Right hindlimb (tissue), 1 donor: ENCODE data around the gene MND1.
A peak's percentile ranks its signal among the peaks of the same experiment; 100 is the strongest.

ENCODE experiments used
- DNase-seq: peaks from one replicate; pipeline ENCODE4 v3.0.0-alpha.2; 2018

Gene MND1

GRCh38 chr4:153347117-153347516, 2.6 kb downstream of the MND1 start:
- no peak for DNase-seq

- no peak for DNase-seq
Measured at GRCh38 chr4:153348006-153348405, 3.5 kb downstream of the MND1 start.

GRCh38 chr4:153349206-153349805, 4.8 kb downstream of the MND1 start:
- no peak for DNase-seq

- no peak for DNase-seq
Measured at GRCh38 chr4:153362184-153362583, 17.7 kb downstream of the MND1 start.

GRCh38 chr4:153364061-153364460, 19.6 kb downstream of the MND1 start:
- DNase-seq, result no peak

GRCh38 chr4:153365003-153365402, 20.5 kb downstream of the MND1 start:
- no peak for DNase-seq

GRCh38 chr4:153366486-153366885, 22.0 kb downstream of the MND1 start:
- DNase-seq, result no peak

- no peak for DNase-seq
Measured at GRCh38 chr4:153367092-153367491, 22.6 kb downstream of the MND1 start.

GRCh38 chr4:153369021-153369420, 24.5 kb downstream of the MND1 start:
- DNase-seq, result no peak

- DNase-seq, result no peak
Measured at GRCh38 chr4:153371701-153372234, 27.3 kb downstream of the MND1 start.

GRCh38 chr4:153372967-153373562, 28.6 kb downstream of the MND1 start:
- DNase-seq, result no peak

GRCh38 chr4:153374442-153374841, 30.0 kb downstream of the MND1 start:
- DNase-seq, result no peak

- no peak for DNase-seq
Measured at GRCh38 chr4:153375303-153375702, 30.8 kb downstream of the MND1 start.

GRCh38 chr4:153383131-153383530, 38.6 kb downstream of the MND1 start:
- DNase-seq, result peak; percentile 25

- no peak for DNase-seq
Measured at GRCh38 chr4:153384160-153384559, 39.7 kb downstream of the MND1 start.

GRCh38 chr4:153385784-153386183, 41.3 kb downstream of the MND1 start:
- no peak for DNase-seq

GRCh38 chr4:153387981-153388380, 43.5 kb downstream of the MND1 start:
- no peak for DNase-seq

GRCh38 chr4:153393397-153393796, 48.9 kb downstream of the MND1 start:
- no peak for DNase-seq

GRCh38 chr4:153394945-153395344, 50.5 kb downstream of the MND1 start:
- no peak for DNase-seq

- DNase-seq, result no peak
Measured at GRCh38 chr4:153398713-153399112, 54.2 kb downstream of the MND1 start.

GRCh38 chr4:153399358-153399757, 54.9 kb downstream of the MND1 start:
- no peak for DNase-seq

- no peak for DNase-seq
Measured at GRCh38 chr4:153401501-153401900, 57.0 kb downstream of the MND1 start.

GRCh38 chr4:153402366-153402765, 57.9 kb downstream of the MND1 start:
- DNase-seq, result no peak

GRCh38 chr4:153403726-153404125, 59.2 kb downstream of the MND1 start:
- no peak for DNase-seq

- DNase-seq, result no peak
Measured at GRCh38 chr4:153407906-153408305, 63.4 kb downstream of the MND1 start.
